ENCODE data around the gene EPHB1. TPM values are rescaled to one million over a fixed set of nuclear protein-coding genes. Genes with fewer than 3 reads are reported as not detected.
A peak's percentile ranks its signal among the peaks of the same experiment; 100 is the strongest.

The EPHB1 gene
- total RNA-seq, 1 experiment from 2014 or later, result 0.11 TPM

DNA sequence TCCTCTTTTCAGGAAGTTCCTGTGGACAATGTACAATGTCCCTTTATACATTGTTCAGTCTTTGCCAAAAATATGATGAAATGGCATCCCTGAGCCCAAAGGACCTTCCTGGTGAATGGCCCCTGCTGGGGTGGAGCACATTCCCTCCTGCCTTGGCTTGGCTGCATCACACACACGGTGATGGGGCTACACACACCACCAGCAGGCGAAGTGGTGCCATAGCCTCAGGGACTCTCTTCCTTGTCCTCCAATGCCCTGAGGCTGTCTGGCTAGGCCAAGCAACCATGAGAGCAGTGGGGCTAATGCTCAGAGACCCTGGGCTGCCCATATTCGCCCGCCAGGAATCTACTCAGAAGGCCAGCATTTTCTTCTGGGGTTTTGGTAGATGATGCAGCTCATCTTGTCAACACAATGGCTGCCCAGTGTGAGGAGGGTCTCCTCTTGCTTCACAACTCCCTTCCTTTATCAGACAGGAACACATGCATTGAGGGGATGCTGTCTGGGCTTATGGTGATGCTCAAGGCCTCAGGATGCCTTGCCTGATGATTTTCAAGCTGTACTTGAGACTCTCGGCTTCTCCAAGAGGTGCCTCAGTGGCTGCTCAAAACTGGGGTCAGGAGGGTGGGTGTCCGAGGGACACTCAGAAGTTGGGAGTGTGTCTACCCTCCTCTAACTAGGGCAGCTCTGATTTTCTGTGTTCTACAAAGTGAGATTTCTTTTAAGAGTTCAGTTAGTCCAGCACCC lies 40.9 kb upstream of the EPHB1 start:
- ChIA-PET CTCF (no interaction called here), POLR2A (ENCODE audit: low non-redundant PET) (no interaction called here)
- Histone ChIP-seq H3K9me3 (ENCODE audit: low read depth, low read length, poor library complexity, severe bottlenecking) (no peaks in the 10 kb centered on the region), H3K4me3 (ENCODE audit: low read depth, low read length, poor library complexity, severe bottlenecking) (no peak overlapping the region), H3K4me1 (ENCODE audit: insufficient read depth, low read length, poor library complexity, severe bottlenecking) (no peaks in the 10 kb centered on the region), H3K36me3 (ENCODE audit: insufficient read depth, low read length, poor library complexity, severe bottlenecking) (no peaks in the 10 kb centered on the region), H3K27ac (ENCODE audit: low read depth, low read length, poor library complexity, severe bottlenecking) (no peak overlapping the region), H3K27me3 (replicated peaks; ENCODE audit: insufficient read depth, low read depth, low read length, poor library complexity) (no peaks in the 10 kb centered on the region)
- no peak for TF ChIP-seq EZH2 (IDR thresholded peaks at IDR 0.05; ENCODE audit: borderline replicate concordance, low read depth, low read length, poor library complexity, severe bottlenecking)
- no peak for TF ChIP-seq CTCF (conservative IDR thresholded peaks at IDR 0.05; ENCODE audit: low read depth, low read length)
- intact Hi-C loops (cut with micrococcal nuclease; ENCODE audit: unreplicated experiment), result loop anchor here (2.0 kb wide), 1 partner anchor 153 kb away; no protein-coding TSS in a partner anchor
- DNase-seq (ENCODE audit: low spot score), result no peak
- BruUV-seq (replicated peaks), result no TSS peak

DNA sequence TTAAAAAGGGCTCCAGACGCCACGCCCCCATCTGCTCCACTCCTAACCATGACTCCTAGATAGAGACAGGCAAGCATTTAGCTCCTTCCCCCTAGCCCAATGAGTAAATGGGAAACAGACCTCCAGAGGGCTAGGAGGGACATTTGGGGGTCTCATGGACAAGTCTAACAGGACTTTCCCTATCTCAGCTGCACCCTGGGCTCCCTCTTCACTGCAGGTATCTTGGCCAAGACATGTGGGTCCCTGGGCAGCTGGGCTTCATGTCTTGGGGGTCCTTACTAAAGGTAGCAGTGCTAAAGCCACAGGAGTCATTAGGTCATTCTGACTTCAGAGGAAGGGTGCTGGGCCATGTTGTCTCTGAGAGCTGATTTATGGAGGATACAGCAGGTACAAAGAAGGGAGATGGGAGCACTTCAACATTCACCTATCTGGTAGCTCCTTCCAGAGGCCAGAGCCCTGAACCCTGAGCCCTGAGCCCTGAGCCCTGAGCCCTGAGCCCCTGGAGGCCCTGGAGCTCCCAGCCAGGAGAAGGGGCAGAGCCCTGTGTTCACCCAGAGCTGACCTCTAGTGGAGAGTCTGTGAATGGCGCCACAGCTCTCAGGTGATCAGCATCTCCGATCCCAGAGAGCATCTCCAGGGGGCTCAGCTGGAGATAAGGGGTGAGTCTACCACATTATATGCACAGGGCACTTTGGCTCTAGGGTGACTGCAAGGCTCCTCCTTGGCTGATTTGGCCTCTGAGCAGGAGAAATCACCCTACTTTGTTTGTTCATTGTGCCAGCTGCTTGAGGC lies 40.1 kb upstream of the EPHB1 start:
- BruUV-seq (replicated peaks), result no TSS peak
- Histone ChIP-seq H3K4me3 (ENCODE audit: low read depth, low read length, poor library complexity, severe bottlenecking) (no peak overlapping the region), H3K27ac (ENCODE audit: low read depth, low read length, poor library complexity, severe bottlenecking) (no peak overlapping the region), H3K9me3 (ENCODE audit: low read depth, low read length, poor library complexity, severe bottlenecking) (no peaks in the 10 kb centered on the region), H3K36me3 (ENCODE audit: insufficient read depth, low read length, poor library complexity, severe bottlenecking) (no peaks in the 10 kb centered on the region), H3K4me1 (ENCODE audit: insufficient read depth, low read length, poor library complexity, severe bottlenecking) (no peaks in the 10 kb centered on the region), H3K27me3 (replicated peaks; ENCODE audit: insufficient read depth, low read depth, low read length, poor library complexity) (no peaks in the 10 kb centered on the region)
- intact Hi-C loops (cut with micrococcal nuclease; ENCODE audit: unreplicated experiment), result loop anchor here (2.0 kb wide), 1 partner anchor 154 kb away; no protein-coding TSS in a partner anchor
- CTCF ChIA-PET, result interaction anchor here (1.0 kb wide), 1 partner anchor 154 kb away, joined by 5 read pairs; no protein-coding TSS in a partner anchor
- peak; percentile 60 for TF ChIP-seq CTCF (conservative IDR thresholded peaks at IDR 0.05; ENCODE audit: low read depth, low read length)
- no peak for TF ChIP-seq EZH2 (IDR thresholded peaks at IDR 0.05; ENCODE audit: borderline replicate concordance, low read depth, low read length, poor library complexity, severe bottlenecking)
- peak; percentile 41 for DNase-seq (ENCODE audit: low spot score)
- POLR2A ChIA-PET (ENCODE audit: low non-redundant PET), result no interaction called here

GRCh38 chr3:134755821-134756220 lies 39.2 kb upstream of the EPHB1 start:
- H3K4me3 ChIP-seq (ENCODE audit: low read depth, low read length, poor library complexity, severe bottlenecking), result no peak overlapping the region
- H3K4me1 ChIP-seq (ENCODE audit: insufficient read depth, low read length, poor library complexity, severe bottlenecking), result no peaks in the 10 kb centered on the region
- H3K27me3 ChIP-seq (replicated peaks; ENCODE audit: insufficient read depth, low read depth, low read length, poor library complexity), result no peaks in the 10 kb centered on the region
- ChIA-PET POLR2A (ENCODE audit: low non-redundant PET) (no interaction called here), CTCF (interaction anchor here (1.0 kb wide), 1 partner anchor 155 kb away, joined by 5 read pairs; no protein-coding TSS in a partner anchor)
- H3K9me3 ChIP-seq (ENCODE audit: low read depth, low read length, poor library complexity, severe bottlenecking), result no peaks in the 10 kb centered on the region
- TF ChIP-seq CTCF (conservative IDR thresholded peaks at IDR 0.05; ENCODE audit: low read depth, low read length), result no peak
- no peak for TF ChIP-seq EZH2 (IDR thresholded peaks at IDR 0.05; ENCODE audit: borderline replicate concordance, low read depth, low read length, poor library complexity, severe bottlenecking)
- no peak overlapping the region for H3K27ac ChIP-seq (ENCODE audit: low read depth, low read length, poor library complexity, severe bottlenecking)
- intact Hi-C loops (cut with micrococcal nuclease; ENCODE audit: unreplicated experiment), result loop anchor here (2.0 kb wide), 1 partner anchor 155 kb away; no protein-coding TSS in a partner anchor
- DNase-seq (ENCODE audit: low spot score), result no peak
- no TSS peak for BruUV-seq (replicated peaks)
- no peaks in the 10 kb centered on the region for H3K36me3 ChIP-seq (ENCODE audit: insufficient read depth, low read length, poor library complexity, severe bottlenecking)

All from A673 (cell line).